Keratinocyte (primary cell): Measurements from ENCODE around the gene EID3. TPM values are rescaled to one million over a fixed set of nuclear protein-coding genes. Genes with fewer than 3 reads are reported as not detected.

ENCODE experiments used
- DNase-seq: peaks from one replicate; pipeline ENCODE4 v3.0.0-alpha.2; 2011; ENCODE audit warnings: low read depth, missing footprints, low spot score
- FAIRE-seq: peaks from 2 replicates; lab custom pipeline; 2011; peaks lifted over from hg19 to GRCh38; lab: Jason Lieb, UNC
- H2AFZ ChIP-seq: 2 replicates; pipeline ENCODE4 v1.6.0; 2012; ENCODE audit warnings: low read length, control low read depth, inconsistent platforms; ENCODE audit not compliant: control insufficient read depth
- H3K27ac ChIP-seq: 2 replicates; pipeline ENCODE4 v1.5.1; 2011; ENCODE audit warnings: low read length; ENCODE audit not compliant: control insufficient read depth, insufficient read depth
- H3K27me3 ChIP-seq: 3 replicates; pipeline ENCODE4 v1.6.0; 2011; ENCODE audit warnings: low read length; ENCODE audit not compliant: control insufficient read depth, insufficient read depth; ENCODE audit errors: extremely low read depth
- H3K36me3 ChIP-seq, 2 experiments: 2 replicates in 1 of 2; 3 replicates in 1 of 2; pipeline ENCODE4 v1.5.1; 2011; ENCODE audit warnings: low read length in 2 of 2, mild to moderate bottlenecking in 1 of 2; ENCODE audit not compliant: control insufficient read depth in 2 of 2, insufficient read depth in 2 of 2; ENCODE audit errors: extremely low read depth in 1 of 2
- H3K4me1 ChIP-seq: 3 replicates; pipeline ENCODE4 v1.5.1; 2011; ENCODE audit warnings: low read length; ENCODE audit not compliant: control insufficient read depth, insufficient read depth; ENCODE audit errors: extremely low read depth
- H3K4me2 ChIP-seq: 3 replicates; pipeline ENCODE4 v1.6.0; 2011; ENCODE audit warnings: low read depth, low read length; ENCODE audit not compliant: control insufficient read depth, insufficient read depth; ENCODE audit errors: extremely low read depth
- H3K4me3 ChIP-seq, 3 experiments: fragments of 200-600 bp in 1 of 3; sonication (generic) in 1 of 3; 2 replicates in 2 of 3; 3 replicates in 1 of 3; pipeline ENCODE4 v1.5.1; 2011 to 2016; ENCODE audit warnings: low read length in 3 of 3, mild to moderate bottlenecking in 3 of 3, control low read depth in 2 of 3, inconsistent platforms in 1 of 3, low read depth in 1 of 3, mixed read lengths in 1 of 3, mixed run types in 1 of 3, moderate library complexity in 1 of 3; ENCODE audit not compliant: control insufficient read depth in 2 of 3, insufficient read depth in 2 of 3; ENCODE audit errors: extremely low read depth in 1 of 3
- H3K79me2 ChIP-seq: 2 replicates; pipeline ENCODE4 v1.6.0; 2012; ENCODE audit warnings: low read length; ENCODE audit not compliant: control insufficient read depth, insufficient read depth
- H3K9ac ChIP-seq: 3 replicates; pipeline ENCODE4 v1.6.0; 2011; ENCODE audit warnings: low read length; ENCODE audit not compliant: control insufficient read depth, insufficient read depth; ENCODE audit errors: extremely low read depth
- H3K9me1 ChIP-seq: 3 replicates; pipeline ENCODE4 v1.6.0; 2011; ENCODE audit warnings: low read length; ENCODE audit not compliant: control insufficient read depth, insufficient read depth; ENCODE audit errors: extremely low read depth
- H3K9me3 ChIP-seq: 2 replicates; pipeline ENCODE4 v1.5.1; 2012; ENCODE audit warnings: low read depth, low read length; ENCODE audit not compliant: control insufficient read depth
- H4K20me1 ChIP-seq: 3 replicates; pipeline ENCODE4 v1.6.0; 2011; ENCODE audit warnings: low read length; ENCODE audit not compliant: control insufficient read depth, insufficient read depth; ENCODE audit errors: extremely low read depth
- EZH2 ChIP-seq: IDR thresholded peaks from one replicate; pipeline ENCODE4 v1.6.1; 2012; ENCODE audit warnings: inconsistent platforms, mild to moderate bottlenecking, low read length, moderate library complexity
- dilution Hi-C: fragments of 300-500 bp; cut with MboI; formaldehyde crosslinking; loops from one replicate; pipeline ENCODE4 v1.7.0; 2020; ENCODE audit warnings: low sequenced_read_pairs; ENCODE audit not compliant: extremely low pct_ligation_motif_present
- polyA plus RNA-seq, 5 experiments: library from polyadenylated mRNA; depleted of rRNA in 3 of 5; stranded (reverse) in 3 of 5; stranded (forward) in 1 of 5; unstranded in 1 of 5; fragments of >200 nt; gene quantifications; 1 replicate in 1 of 5; 2 replicates in 3 of 5; 3 replicates in 1 of 5; pipeline versions ENCODE4 v1.2.1 to v1.2.3, GENCODE V29; 2011 to 2012; ENCODE audit warnings: missing spikeins in 2 of 5, low read depth in 1 of 5, low replicate concordance in 1 of 5
- TF ChIP-seq, protein P1 (sequence below), 3 experiments: IDR thresholded peaks in 1 of 3; conservative IDR thresholded peaks in 1 of 3; optimal IDR thresholded peaks in 1 of 3; 2 replicates in 2 of 3; 3 replicates in 1 of 3; pipeline versions ENCODE3 to v1.5.1; 2011; ENCODE audit warnings: low read length in 3 of 3, mild to moderate bottlenecking in 3 of 3, moderate library complexity in 2 of 3, control low read depth in 1 of 3, inconsistent platforms in 1 of 3; ENCODE audit not compliant: insufficient read depth in 2 of 3; ENCODE audit errors: extremely low read depth in 1 of 3

The EID3 gene
- polyA plus RNA-seq, 1 donor (not counting 4 experiments of a cell fraction or from before 2014, with no cell fraction given): 1.8 TPM

DNA sequence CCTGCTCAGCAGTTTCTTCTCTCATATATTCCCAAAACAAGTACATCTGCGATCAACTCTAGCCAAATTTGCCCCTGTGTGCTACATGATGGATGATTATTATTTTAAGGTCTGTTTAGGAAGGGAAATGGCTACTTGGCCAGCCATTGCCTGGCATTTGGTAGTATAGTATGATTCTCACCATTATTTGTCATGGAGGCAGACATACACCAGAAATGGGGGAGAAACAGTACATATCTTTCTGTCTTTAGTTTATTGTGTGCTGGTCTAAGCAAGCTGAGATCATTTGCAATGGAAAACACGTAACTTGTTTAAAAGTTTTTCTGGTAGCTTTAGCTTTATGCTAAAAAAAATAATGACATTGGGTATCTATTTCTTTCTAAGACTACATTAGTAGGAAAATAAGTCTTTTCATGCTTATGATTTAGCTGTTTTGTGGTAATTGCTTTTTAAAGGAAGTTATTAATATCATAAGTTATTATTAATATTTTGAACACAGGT, 45.5 kb downstream of the EID3 start:
- Histone ChIP-seq H3K27me3 (no peaks in the 10 kb centered on the region), H3K4me3 (no peak overlapping the region), H3K9me1 (no peaks in the 10 kb centered on the region), H3K4me2 (no peak overlapping the region), H2AFZ (no peak overlapping the region), H3K4me1 (no peaks in the 10 kb centered on the region), H3K9ac (no peak overlapping the region), H3K79me2 (peaks cover 9% of the 10 kb centered on the region), H3K27ac (no peak overlapping the region), H3K9me3 (no peaks in the 10 kb centered on the region), H3K36me3 (peaks cover 25 to 39% of the 10 kb centered on the region in 2 experiments), H4K20me1 (peaks cover 20% of the 10 kb centered on the region)
- dilution Hi-C loops: no loop called here
- DNase-seq: no peak
- FAIRE-seq: no peak
- TF ChIP-seq EZH2: no peak
- TF ChIP-seq, protein P1, sequence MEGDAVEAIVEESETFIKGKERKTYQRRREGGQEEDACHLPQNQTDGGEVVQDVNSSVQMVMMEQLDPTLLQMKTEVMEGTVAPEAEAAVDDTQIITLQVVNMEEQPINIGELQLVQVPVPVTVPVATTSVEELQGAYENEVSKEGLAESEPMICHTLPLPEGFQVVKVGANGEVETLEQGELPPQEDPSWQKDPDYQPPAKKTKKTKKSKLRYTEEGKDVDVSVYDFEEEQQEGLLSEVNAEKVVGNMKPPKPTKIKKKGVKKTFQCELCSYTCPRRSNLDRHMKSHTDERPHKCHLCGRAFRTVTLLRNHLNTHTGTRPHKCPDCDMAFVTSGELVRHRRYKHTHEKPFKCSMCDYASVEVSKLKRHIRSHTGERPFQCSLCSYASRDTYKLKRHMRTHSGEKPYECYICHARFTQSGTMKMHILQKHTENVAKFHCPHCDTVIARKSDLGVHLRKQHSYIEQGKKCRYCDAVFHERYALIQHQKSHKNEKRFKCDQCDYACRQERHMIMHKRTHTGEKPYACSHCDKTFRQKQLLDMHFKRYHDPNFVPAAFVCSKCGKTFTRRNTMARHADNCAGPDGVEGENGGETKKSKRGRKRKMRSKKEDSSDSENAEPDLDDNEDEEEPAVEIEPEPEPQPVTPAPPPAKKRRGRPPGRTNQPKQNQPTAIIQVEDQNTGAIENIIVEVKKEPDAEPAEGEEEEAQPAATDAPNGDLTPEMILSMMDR (optimal IDR thresholded peaks at IDR 0.05 in 1 of 3, IDR thresholded peaks at IDR 0.05 in 1 of 3, conservative IDR thresholded peaks at IDR 0.05 in 1 of 3; ENCODE audit: extremely low read depth in 1 of 3, insufficient read depth in 2 of 3, low read length in 3 of 3): no peak

DNA sequence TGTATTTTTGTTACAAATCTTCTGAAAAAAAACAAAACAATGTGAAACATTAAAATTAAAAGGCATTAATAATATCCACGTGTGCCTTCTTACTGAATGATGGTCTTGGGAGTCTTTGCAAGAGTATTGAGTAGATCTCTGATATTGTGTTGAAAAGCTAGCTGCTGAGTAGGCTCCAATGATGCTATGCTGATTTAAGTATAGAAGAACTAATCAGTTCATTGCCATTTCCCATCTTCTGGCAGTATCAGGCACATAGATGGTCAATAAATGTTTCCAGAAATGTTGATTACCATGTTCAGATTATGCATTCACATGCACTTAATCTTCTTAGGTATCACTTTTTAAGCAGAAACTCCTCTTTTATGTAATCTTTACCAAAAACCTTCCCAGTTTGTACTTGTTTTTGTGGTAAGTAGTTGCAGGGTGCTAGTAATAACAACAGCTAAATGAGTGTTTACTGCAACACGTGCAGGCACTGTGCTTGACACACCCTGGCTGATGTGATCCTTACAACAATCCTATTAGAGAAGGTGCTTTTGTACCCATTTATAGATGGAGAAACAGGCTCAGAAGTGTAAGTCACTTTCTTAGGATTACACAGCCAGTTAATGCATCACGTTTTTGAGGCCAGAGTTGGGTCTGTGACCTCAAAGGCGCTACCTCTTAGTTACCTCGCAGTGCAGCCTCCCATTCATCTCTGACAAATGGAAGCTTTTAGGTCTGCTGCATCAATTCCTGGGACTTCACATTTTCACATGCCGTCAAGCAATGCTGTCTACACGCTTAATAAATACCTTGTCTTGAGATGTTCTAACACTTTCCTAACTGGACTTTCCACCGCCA, 46.9 kb downstream of the EID3 start:
- H3K27me3 ChIP-seq: no peaks in the 10 kb centered on the region
- H3K9me3 ChIP-seq: no peaks in the 10 kb centered on the region
- FAIRE-seq: no peak
- no peaks in the 10 kb centered on the region for H3K4me1 ChIP-seq
- H3K79me2 ChIP-seq: peaks cover 5% of the 10 kb centered on the region
- H3K27ac ChIP-seq: no peak overlapping the region
- H4K20me1 ChIP-seq: peaks cover 18% of the 10 kb centered on the region
- no peak overlapping the region for H2AFZ ChIP-seq
- no peaks in the 10 kb centered on the region for H3K9me1 ChIP-seq
- peaks cover 25 to 28% of the 10 kb centered on the region in 2 experiments for H3K36me3 ChIP-seq
- no peak for DNase-seq
- no peak overlapping the region for H3K9ac ChIP-seq
- no peak overlapping the region for H3K4me2 ChIP-seq
- H3K4me3 ChIP-seq: no peak overlapping the region
- dilution Hi-C loops: no loop called here
- no peak for TF ChIP-seq EZH2
- TF ChIP-seq, protein P1 (optimal IDR thresholded peaks at IDR 0.05 in 1 of 3, IDR thresholded peaks at IDR 0.05 in 1 of 3, conservative IDR thresholded peaks at IDR 0.05 in 1 of 3; ENCODE audit: extremely low read depth in 1 of 3, insufficient read depth in 2 of 3, low read length in 3 of 3): no peak
